Measurements from ENCODE around the gene SMAD6.

Gene SMAD6

GRCh38 chr15:66786708-66787488 lies 84.9 kb downstream of the SMAD6 start:
- Histone ChIP-seq H3K4me2 (ENCODE audit: low read depth, low read length) (no peak overlapping the region), H3K9ac (ENCODE audit: low read length) (no peak overlapping the region), H3K9me2 (replicated peaks; ENCODE audit: insufficient read depth, low read length) (no peaks in the 10 kb centered on the region), H3K4me1 (ENCODE audit: low read length) (no peaks in the 10 kb centered on the region), H3K4me3 (ENCODE audit: low read length) (no peak overlapping the region), H3F3A (ENCODE audit: insufficient read depth, low read length) (no peaks in the 10 kb centered on the region), H3K27me3 (replicated peaks; ENCODE audit: insufficient read depth, low read length) (no peaks in the 10 kb centered on the region), H3K27ac (ENCODE audit: low read length) (no peak overlapping the region), H2AFZ (ENCODE audit: low read length) (no peak overlapping the region), H3K79me2 (ENCODE audit: low read length) (no peaks in the 10 kb centered on the region), H3K9me3 (replicated peaks; ENCODE audit: insufficient read depth, low read length) (no peaks in the 10 kb centered on the region), H4K20me1 (ENCODE audit: insufficient read depth, low read length) (no peaks in the 10 kb centered on the region), H3K36me3 (replicated peaks; ENCODE audit: insufficient read depth, low read length) (no peaks in the 10 kb centered on the region)
- no peak for TF ChIP-seq EZH2 (optimal IDR thresholded peaks at IDR 0.05; ENCODE audit: low read depth, low read length)
- no peak for TF ChIP-seq EZH2phosphoT487 (IDR thresholded peaks at IDR 0.05; ENCODE audit: low read length)
- no peak for TF ChIP-seq CTCF (IDR thresholded peaks at IDR 0.05; ENCODE audit: low read length)
- no peak for DNase-seq

DNA sequence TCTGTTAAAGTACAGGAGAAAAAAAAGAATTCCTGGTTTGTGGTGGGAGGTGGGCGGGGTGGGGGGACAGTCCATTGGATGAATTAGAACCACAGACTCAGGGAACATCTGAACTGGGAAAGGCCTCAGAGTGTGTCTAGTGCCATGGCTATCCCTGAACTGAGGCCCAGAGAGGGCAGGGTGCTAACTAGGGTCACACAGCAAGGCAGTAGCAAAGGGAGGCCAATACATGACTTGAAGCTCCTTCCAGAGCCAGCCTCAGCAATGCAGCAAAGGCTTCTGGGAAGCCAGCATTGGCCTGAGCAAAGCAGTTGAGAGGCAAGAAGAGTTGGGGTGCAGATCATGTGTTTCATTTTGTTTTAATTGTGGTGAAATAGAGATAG lies 85.4 kb downstream of the SMAD6 start:
- no peaks in the 10 kb centered on the region for H3K9me3 ChIP-seq (replicated peaks; ENCODE audit: insufficient read depth, low read length)
- no peaks in the 10 kb centered on the region for H4K20me1 ChIP-seq (ENCODE audit: insufficient read depth, low read length)
- no peaks in the 10 kb centered on the region for H3K27me3 ChIP-seq (replicated peaks; ENCODE audit: insufficient read depth, low read length)
- H3K79me2 ChIP-seq (ENCODE audit: low read length) = no peaks in the 10 kb centered on the region
- no peak overlapping the region for H3K9ac ChIP-seq (ENCODE audit: low read length)
- H3K27ac ChIP-seq (ENCODE audit: low read length) = no peak overlapping the region
- DNase-seq = no peak
- no peaks in the 10 kb centered on the region for H3K4me1 ChIP-seq (ENCODE audit: low read length)
- no peaks in the 10 kb centered on the region for H3K36me3 ChIP-seq (replicated peaks; ENCODE audit: insufficient read depth, low read length)
- H2AFZ ChIP-seq (ENCODE audit: low read length) = no peak overlapping the region
- TF ChIP-seq CTCF (IDR thresholded peaks at IDR 0.05; ENCODE audit: low read length) = no peak
- no peak for TF ChIP-seq EZH2 (optimal IDR thresholded peaks at IDR 0.05; ENCODE audit: low read depth, low read length)
- no peaks in the 10 kb centered on the region for H3K9me2 ChIP-seq (replicated peaks; ENCODE audit: insufficient read depth, low read length)
- no peak overlapping the region for H3K4me2 ChIP-seq (ENCODE audit: low read depth, low read length)
- no peak overlapping the region for H3K4me3 ChIP-seq (ENCODE audit: low read length)
- H3F3A ChIP-seq (ENCODE audit: insufficient read depth, low read length) = no peaks in the 10 kb centered on the region

DNA sequence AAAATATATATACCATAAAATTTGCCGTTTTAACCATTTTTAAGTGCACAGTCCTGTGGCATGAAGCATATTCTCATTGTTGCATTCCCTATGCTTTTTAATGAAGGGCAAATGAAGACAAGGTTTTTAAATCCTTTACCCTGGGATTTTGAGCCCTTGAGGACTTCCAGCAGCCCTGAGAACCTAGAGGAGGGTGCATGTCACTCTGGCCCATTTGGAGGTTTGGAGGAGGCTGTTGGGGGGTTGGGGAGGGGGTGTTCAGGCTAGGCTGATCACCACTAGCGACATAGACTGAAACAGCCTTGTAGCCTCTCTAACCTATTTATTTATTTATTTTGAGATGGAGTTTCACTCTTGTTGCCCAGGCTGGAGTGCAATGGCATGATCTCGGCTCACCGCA lies 86.0 kb downstream of the SMAD6 start:
- H3K4me1 ChIP-seq (ENCODE audit: low read length) = no peaks in the 10 kb centered on the region

More for the DNA sequence above, 86.0 kb downstream of the SMAD6 start:
- no peaks in the 10 kb centered on the region for H3F3A ChIP-seq (ENCODE audit: insufficient read depth, low read length)
- H2AFZ ChIP-seq (ENCODE audit: low read length) = no peak overlapping the region
- no peak for DNase-seq
- no peaks in the 10 kb centered on the region for H3K36me3 ChIP-seq (replicated peaks; ENCODE audit: insufficient read depth, low read length)
- no peak overlapping the region for H3K27ac ChIP-seq (ENCODE audit: low read length)
- H3K4me3 ChIP-seq (ENCODE audit: low read length) = no peak overlapping the region
- H3K79me2 ChIP-seq (ENCODE audit: low read length) = no peaks in the 10 kb centered on the region
- no peaks in the 10 kb centered on the region for H3K9me3 ChIP-seq (replicated peaks; ENCODE audit: insufficient read depth, low read length)
- H3K4me2 ChIP-seq (ENCODE audit: low read depth, low read length) = no peak overlapping the region
- no peaks in the 10 kb centered on the region for H3K9me2 ChIP-seq (replicated peaks; ENCODE audit: insufficient read depth, low read length)
- H3K27me3 ChIP-seq (replicated peaks; ENCODE audit: insufficient read depth, low read length) = no peaks in the 10 kb centered on the region
- H4K20me1 ChIP-seq (ENCODE audit: insufficient read depth, low read length) = no peaks in the 10 kb centered on the region
- H3K9ac ChIP-seq (ENCODE audit: low read length) = no peak overlapping the region
- TF ChIP-seq EZH2 (optimal IDR thresholded peaks at IDR 0.05; ENCODE audit: low read depth, low read length) = no peak
- TF ChIP-seq CTCF (IDR thresholded peaks at IDR 0.05; ENCODE audit: low read length) = no peak
- TF ChIP-seq EZH2phosphoT487 (IDR thresholded peaks at IDR 0.05; ENCODE audit: low read length) = no peak

Measured in MM.1S (cell line).